Keratinocyte (primary cell): ENCODE data around the gene APP. TPM values are rescaled to one million over a fixed set of nuclear protein-coding genes. Genes with fewer than 3 reads are reported as not detected.

Experiments
- DNase-seq: peaks from one replicate; pipeline ENCODE4 v3.0.0-alpha.2; 2011; ENCODE audit warnings: low read depth, missing footprints, low spot score
- FAIRE-seq: peaks from 2 replicates; lab custom pipeline; 2011; peaks lifted over from hg19 to GRCh38; lab: Jason Lieb, UNC
- H2AFZ ChIP-seq: 2 replicates; pipeline ENCODE4 v1.6.0; 2012; ENCODE audit warnings: low read length, control low read depth, inconsistent platforms; ENCODE audit not compliant: control insufficient read depth
- H3K27ac ChIP-seq: 2 replicates; pipeline ENCODE4 v1.5.1; 2011; ENCODE audit warnings: low read length; ENCODE audit not compliant: control insufficient read depth, insufficient read depth
- H3K27me3 ChIP-seq: 3 replicates; pipeline ENCODE4 v1.6.0; 2011; ENCODE audit warnings: low read length; ENCODE audit not compliant: control insufficient read depth, insufficient read depth; ENCODE audit errors: extremely low read depth
- H3K36me3 ChIP-seq, 2 experiments: 2 replicates in 1 of 2; 3 replicates in 1 of 2; pipeline ENCODE4 v1.5.1; 2011; ENCODE audit warnings: low read length in 2 of 2, mild to moderate bottlenecking in 1 of 2; ENCODE audit not compliant: control insufficient read depth in 2 of 2, insufficient read depth in 2 of 2; ENCODE audit errors: extremely low read depth in 1 of 2
- H3K4me1 ChIP-seq: 3 replicates; pipeline ENCODE4 v1.5.1; 2011; ENCODE audit warnings: low read length; ENCODE audit not compliant: control insufficient read depth, insufficient read depth; ENCODE audit errors: extremely low read depth
- H3K4me2 ChIP-seq: 3 replicates; pipeline ENCODE4 v1.6.0; 2011; ENCODE audit warnings: low read depth, low read length; ENCODE audit not compliant: control insufficient read depth, insufficient read depth; ENCODE audit errors: extremely low read depth
- H3K4me3 ChIP-seq, 3 experiments: fragments of 200-600 bp in 1 of 3; sonication (generic) in 1 of 3; 2 replicates in 2 of 3; 3 replicates in 1 of 3; pipeline ENCODE4 v1.5.1; 2011 to 2016; ENCODE audit warnings: low read length in 3 of 3, mild to moderate bottlenecking in 3 of 3, control low read depth in 2 of 3, inconsistent platforms in 1 of 3, low read depth in 1 of 3, mixed read lengths in 1 of 3, mixed run types in 1 of 3, moderate library complexity in 1 of 3; ENCODE audit not compliant: control insufficient read depth in 2 of 3, insufficient read depth in 2 of 3; ENCODE audit errors: extremely low read depth in 1 of 3
- H3K79me2 ChIP-seq: 2 replicates; pipeline ENCODE4 v1.6.0; 2012; ENCODE audit warnings: low read length; ENCODE audit not compliant: control insufficient read depth, insufficient read depth
- H3K9ac ChIP-seq: 3 replicates; pipeline ENCODE4 v1.6.0; 2011; ENCODE audit warnings: low read length; ENCODE audit not compliant: control insufficient read depth, insufficient read depth; ENCODE audit errors: extremely low read depth
- H3K9me1 ChIP-seq: 3 replicates; pipeline ENCODE4 v1.6.0; 2011; ENCODE audit warnings: low read length; ENCODE audit not compliant: control insufficient read depth, insufficient read depth; ENCODE audit errors: extremely low read depth
- H3K9me3 ChIP-seq: 2 replicates; pipeline ENCODE4 v1.5.1; 2012; ENCODE audit warnings: low read depth, low read length; ENCODE audit not compliant: control insufficient read depth
- H4K20me1 ChIP-seq: 3 replicates; pipeline ENCODE4 v1.6.0; 2011; ENCODE audit warnings: low read length; ENCODE audit not compliant: control insufficient read depth, insufficient read depth; ENCODE audit errors: extremely low read depth
- CTCF ChIP-seq, 3 experiments: IDR thresholded peaks in 1 of 3; conservative IDR thresholded peaks in 1 of 3; optimal IDR thresholded peaks in 1 of 3; 2 replicates in 2 of 3; 3 replicates in 1 of 3; pipeline versions ENCODE3 to v1.5.1; 2011; ENCODE audit warnings: low read length in 3 of 3, mild to moderate bottlenecking in 3 of 3, moderate library complexity in 2 of 3, control low read depth in 1 of 3, inconsistent platforms in 1 of 3; ENCODE audit not compliant: insufficient read depth in 2 of 3; ENCODE audit errors: extremely low read depth in 1 of 3
- EZH2 ChIP-seq: IDR thresholded peaks from one replicate; pipeline ENCODE4 v1.6.1; 2012; ENCODE audit warnings: inconsistent platforms, mild to moderate bottlenecking, low read length, moderate library complexity
- dilution Hi-C: fragments of 300-500 bp; cut with MboI; formaldehyde crosslinking; loops from one replicate; pipeline ENCODE4 v1.7.0; 2020; ENCODE audit warnings: low sequenced_read_pairs; ENCODE audit not compliant: extremely low pct_ligation_motif_present
- polyA plus RNA-seq, 5 experiments: library from polyadenylated mRNA; depleted of rRNA in 3 of 5; stranded (reverse) in 3 of 5; stranded (forward) in 1 of 5; unstranded in 1 of 5; fragments of >200 nt; gene quantifications; 1 replicate in 1 of 5; 2 replicates in 3 of 5; 3 replicates in 1 of 5; pipeline versions ENCODE4 v1.2.1 to v1.2.3, GENCODE V29; 2011 to 2012; ENCODE audit warnings: missing spikeins in 2 of 5, low read depth in 1 of 5, low replicate concordance in 1 of 5

Gene APP
- polyA plus RNA-seq, 1 donor (not counting 4 experiments of a cell fraction or from before 2014, with no cell fraction given): 1,015 TPM

GRCh38 chr21:26057477-26058170 lies 112.9 kb downstream of the APP start:
- Histone ChIP-seq H3K9me1 (no peaks in the 10 kb centered on the region), H3K27me3 (no peaks in the 10 kb centered on the region), H3K4me2 (no peak overlapping the region), H4K20me1 (peaks cover 19% of the 10 kb centered on the region), H3K9me3 (no peaks in the 10 kb centered on the region), H3K79me2 (peaks cover 87% of the 10 kb centered on the region), H3K27ac (no peak overlapping the region), H2AFZ (no peak overlapping the region), H3K4me1 (no peaks in the 10 kb centered on the region), H3K9ac (no peak overlapping the region), H3K36me3 (peaks cover 7 to 15% of the 10 kb centered on the region in 2 experiments), H3K4me3 (no peak overlapping the region)
- TF ChIP-seq CTCF (optimal IDR thresholded peaks at IDR 0.05 in 1 of 3, IDR thresholded peaks at IDR 0.05 in 1 of 3, conservative IDR thresholded peaks at IDR 0.05 in 1 of 3; ENCODE audit: extremely low read depth in 1 of 3, insufficient read depth in 2 of 3, low read length in 3 of 3) (no peak), EZH2 (no peak)
- FAIRE-seq: no peak
- dilution Hi-C loops: no loop called here
- no peak for DNase-seq

- peaks cover 76% of the 10 kb centered on the region for H3K79me2 ChIP-seq
Observed at GRCh38 chr21:26055841-26056264, 114.7 kb downstream of the APP start.

More at GRCh38 chr21:26055841-26056264, 114.7 kb downstream of the APP start:
- H3K4me3 ChIP-seq: no peak overlapping the region
- H3K9me3 ChIP-seq: no peaks in the 10 kb centered on the region
- no peak overlapping the region for H2AFZ ChIP-seq
- DNase-seq (no peak), FAIRE-seq (no peak)
- H4K20me1 ChIP-seq: peaks cover 19% of the 10 kb centered on the region
- H3K4me1 ChIP-seq: no peaks in the 10 kb centered on the region
- dilution Hi-C loops: no loop called here
- H3K9me1 ChIP-seq: no peaks in the 10 kb centered on the region
- no peaks in the 10 kb centered on the region for H3K27me3 ChIP-seq
- no peak overlapping the region for H3K9ac ChIP-seq
- TF ChIP-seq EZH2 (no peak), CTCF (optimal IDR thresholded peaks at IDR 0.05 in 1 of 3, IDR thresholded peaks at IDR 0.05 in 1 of 3, conservative IDR thresholded peaks at IDR 0.05 in 1 of 3; ENCODE audit: extremely low read depth in 1 of 3, insufficient read depth in 2 of 3, low read length in 3 of 3) (no peak)
- no peak overlapping the region for H3K4me2 ChIP-seq
- H3K27ac ChIP-seq: no peak overlapping the region
- peaks cover 14 to 21% of the 10 kb centered on the region in 2 experiments for H3K36me3 ChIP-seq
